LNCAP (cell line): Measurements from ENCODE around the gene PCNA.

Source experiments
- TF ChIP-seq, protein P1 (sequence below): fragments of 450-650 bp; IDR thresholded peaks from 2 replicates; pipeline ENCODE4 v1.5.1; 2017; ENCODE audit warnings: mild to moderate bottlenecking

PCNA gene

DNA sequence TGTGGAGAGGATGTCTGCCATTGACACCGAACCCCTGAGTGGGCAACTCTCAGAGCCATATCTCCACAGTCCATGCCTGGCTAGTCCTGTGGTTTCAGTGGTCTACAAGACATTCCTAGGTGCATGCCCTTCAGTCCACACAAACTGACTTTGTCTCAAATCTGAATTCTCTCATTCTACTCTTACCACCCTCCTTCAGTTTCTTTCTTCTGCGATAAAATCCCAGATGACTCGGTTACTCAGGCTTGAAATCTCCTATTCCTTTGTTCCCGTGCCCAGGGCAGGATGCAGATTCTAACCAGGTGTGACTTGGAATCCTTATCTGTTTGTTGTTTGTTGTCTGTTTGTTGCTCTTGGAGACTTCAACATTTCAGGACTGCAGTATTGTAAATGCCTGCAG, 16.3 kb upstream of the PCNA start:
- TF ChIP-seq, protein P1, sequence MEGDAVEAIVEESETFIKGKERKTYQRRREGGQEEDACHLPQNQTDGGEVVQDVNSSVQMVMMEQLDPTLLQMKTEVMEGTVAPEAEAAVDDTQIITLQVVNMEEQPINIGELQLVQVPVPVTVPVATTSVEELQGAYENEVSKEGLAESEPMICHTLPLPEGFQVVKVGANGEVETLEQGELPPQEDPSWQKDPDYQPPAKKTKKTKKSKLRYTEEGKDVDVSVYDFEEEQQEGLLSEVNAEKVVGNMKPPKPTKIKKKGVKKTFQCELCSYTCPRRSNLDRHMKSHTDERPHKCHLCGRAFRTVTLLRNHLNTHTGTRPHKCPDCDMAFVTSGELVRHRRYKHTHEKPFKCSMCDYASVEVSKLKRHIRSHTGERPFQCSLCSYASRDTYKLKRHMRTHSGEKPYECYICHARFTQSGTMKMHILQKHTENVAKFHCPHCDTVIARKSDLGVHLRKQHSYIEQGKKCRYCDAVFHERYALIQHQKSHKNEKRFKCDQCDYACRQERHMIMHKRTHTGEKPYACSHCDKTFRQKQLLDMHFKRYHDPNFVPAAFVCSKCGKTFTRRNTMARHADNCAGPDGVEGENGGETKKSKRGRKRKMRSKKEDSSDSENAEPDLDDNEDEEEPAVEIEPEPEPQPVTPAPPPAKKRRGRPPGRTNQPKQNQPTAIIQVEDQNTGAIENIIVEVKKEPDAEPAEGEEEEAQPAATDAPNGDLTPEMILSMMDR, result no peak

DNA sequence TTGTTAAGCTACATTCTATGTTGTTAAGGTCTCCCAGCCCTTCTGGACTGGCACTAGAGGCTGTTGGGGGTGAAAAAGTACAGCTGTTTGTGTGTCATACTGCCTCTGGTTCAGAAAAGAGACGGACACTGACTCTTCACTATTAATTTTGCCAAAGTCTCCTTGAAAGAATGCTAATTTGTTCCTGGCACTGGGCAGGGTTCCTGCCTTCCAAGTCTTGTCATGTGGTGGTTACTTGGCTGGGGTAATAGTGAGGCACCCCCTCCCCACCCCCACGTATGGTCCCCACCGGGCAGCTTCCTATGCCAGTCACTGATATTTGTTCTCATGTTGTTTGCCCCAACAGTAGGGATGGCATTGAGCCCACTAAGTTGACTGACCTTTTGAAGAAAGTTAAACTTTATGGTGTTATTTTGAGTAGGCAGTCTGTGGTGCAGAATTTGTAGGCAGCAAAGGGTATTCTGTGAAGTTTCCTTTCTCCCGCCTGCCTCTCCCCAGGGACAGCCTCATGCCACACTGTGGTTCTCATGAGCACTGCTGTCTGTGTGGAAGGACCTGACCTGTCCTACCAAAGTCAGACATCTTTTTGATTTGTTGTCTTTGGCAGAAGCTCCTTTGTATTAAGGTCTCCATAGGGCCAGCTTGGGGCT, 15.7 kb upstream of the PCNA start:
- TF ChIP-seq, protein P1, result no peak

DNA sequence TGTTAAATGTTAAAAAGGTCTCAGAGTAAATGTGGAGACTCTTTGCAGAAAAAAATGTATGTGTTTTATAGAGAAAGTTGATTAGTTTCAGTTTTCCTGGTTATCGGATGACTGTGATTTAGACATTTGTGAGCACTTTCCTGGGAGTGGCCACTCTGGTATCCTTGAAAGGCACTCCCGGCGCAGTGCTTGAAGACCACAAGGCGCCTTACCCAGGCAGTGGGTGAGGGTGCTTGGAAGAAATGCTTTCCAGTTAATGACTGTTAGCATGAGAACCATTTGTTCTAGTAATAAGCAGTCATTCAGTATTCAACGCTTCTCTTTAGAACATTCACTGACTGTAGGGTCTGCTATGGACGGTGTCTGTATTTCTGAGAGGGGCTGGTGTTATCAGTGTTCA, 14.2 kb upstream of the PCNA start:
- TF ChIP-seq, protein P1, result no peak

DNA sequence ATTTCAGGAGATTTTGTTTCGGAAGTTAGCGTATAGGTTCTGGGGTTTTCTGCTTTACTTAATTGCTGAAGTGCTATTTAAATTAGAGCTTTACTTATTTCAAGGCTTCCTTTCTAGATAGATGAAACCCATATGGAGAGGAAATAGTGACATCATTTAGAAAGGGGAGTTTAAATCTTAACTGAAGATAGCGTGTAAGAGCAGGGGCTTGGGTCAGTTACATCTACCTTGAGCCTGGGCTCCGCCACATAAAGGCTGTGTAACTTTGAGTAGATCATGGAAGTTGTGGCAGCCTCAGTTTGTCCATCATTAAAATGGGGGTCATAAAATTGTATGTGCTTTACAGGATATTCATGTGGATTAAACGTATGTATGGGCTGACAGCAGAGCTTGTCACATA, 11.7 kb upstream of the PCNA start:
- TF ChIP-seq, protein P1, result no peak

DNA sequence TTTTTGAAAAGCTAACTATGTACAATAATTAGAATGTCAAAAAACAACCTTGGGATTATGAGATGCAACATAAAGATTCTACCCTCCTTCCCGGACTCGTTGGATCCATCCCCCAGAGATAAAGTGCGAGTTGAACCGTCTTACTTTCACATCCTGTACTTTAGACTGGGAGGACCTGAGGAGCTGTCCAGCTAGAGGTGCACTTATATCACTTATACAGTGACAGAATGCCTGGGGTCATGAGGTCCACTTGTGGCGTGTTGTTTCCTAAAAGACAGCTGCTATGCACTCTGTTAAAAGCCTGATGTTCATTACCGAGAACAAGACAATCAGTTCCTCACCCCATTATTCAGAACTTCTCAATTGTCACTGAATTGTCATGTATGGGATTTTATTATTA, 9.1 kb upstream of the PCNA start:
- TF ChIP-seq, protein P1, result no peak

DNA sequence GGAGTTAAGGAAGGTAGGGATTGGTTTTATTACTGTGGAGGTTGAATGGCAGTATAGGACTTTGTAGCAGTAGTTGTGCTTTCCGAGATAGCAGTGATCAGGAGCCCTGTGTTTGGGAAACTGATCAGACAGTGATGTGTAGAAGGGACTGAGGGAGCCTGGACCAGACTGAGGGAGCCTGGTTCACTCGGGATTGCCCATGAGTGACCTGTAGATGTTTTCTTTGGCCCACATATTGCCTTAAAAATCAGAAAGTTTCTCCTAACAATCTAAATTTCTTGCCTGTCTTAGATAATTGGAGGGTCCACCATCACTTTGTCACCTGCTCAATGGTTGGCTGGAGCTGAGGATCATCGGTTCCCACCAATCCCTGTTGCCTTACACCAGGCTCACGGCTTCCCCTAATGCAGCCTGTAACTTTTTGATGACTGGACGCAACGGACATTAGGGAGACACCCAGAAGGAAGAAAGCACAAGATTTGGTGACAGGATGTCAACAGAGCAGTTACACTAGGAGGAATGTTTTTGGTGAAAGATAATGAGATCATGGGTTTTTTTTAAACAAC, 8.2 kb upstream of the PCNA start:
- TF ChIP-seq, protein P1, result no peak

DNA sequence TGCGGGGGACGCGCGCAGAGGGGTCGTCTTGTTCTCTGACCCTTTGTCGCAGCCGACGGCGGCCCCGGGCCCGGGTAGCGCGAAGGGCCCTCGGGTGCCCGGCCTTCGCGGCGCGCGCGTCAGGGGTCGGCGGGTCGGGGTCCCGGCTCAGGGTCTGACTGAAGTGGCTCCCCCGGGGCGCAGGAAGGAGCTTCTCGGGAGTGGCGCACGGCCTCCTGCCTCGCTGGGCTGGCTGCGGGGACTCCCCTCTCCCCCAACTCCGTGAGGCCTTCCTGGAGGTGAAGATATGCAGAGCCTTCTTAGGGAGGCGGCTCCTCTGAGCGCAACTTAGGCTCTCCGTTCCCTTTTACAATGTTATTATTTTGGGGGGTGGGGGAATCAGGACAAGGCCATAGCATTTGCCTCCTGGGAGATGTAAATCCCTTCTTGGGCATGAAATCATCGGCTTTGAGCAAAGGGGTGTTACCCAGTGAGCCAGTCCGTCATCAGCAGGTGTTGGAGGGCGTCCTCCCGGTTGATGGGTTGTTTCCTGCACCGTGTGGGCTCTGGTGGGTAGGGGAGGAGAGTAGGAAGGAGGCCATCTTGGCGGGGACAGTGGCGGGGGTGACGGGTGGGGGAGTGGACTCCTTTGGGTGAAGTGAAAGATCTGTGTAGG, 7.6 kb upstream of the PCNA start:
- TF ChIP-seq, protein P1, result no peak
